NOMO-1 treated with dmso at 0.1 percent for 144 hours (cell line): ENCODE results near the gene RPS3.

ENCODE experiments used
- DNase-seq: peaks from one replicate; lab custom pipeline; 2025; ENCODE audit not compliant: unreplicated experiment; lab: John Stamatoyannopoulos, UW

Gene RPS3

DNA sequence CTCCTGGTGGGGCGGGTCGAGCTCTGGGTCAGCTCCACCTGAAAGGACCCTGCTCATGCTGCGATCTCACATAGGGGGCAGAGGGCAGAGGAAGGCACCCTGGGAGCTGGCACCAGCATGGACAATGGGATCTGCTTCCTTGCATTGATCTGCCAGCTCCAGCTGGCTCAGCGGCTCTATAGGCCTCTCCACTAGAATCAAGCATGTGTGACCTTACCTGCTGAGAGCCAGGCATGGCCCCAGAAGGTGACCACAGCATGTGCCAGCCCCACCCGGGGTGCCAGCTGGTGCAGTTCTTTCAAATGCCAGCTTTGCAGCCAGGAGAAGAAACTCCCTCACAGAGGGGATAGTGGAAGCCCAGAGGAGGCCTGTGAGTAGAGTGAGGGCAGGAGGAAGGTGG, 55.7 kb downstream of the RPS3 start:
- DNase-seq: no peak
